OCI-LY3 (cell line): ENCODE data around the gene MS4A7.

Experiments
- CTCF ChIP-seq: fragments of 200-600, 300-600 bp; sonication (generic); IDR thresholded peaks from 2 replicates; pipeline ENCODE4 v1.5.1; 2014; ENCODE audit warnings: antibody characterized with exemption, low read length, low read depth
- EZH2phosphoT487 ChIP-seq: fragments of 200-600 bp; shearing (Covaris generic); IDR thresholded peaks from 2 replicates; pipeline ENCODE4 v1.6.1; 2018; ENCODE audit warnings: antibody characterized with exemption, mixed run types, low read depth

- no peak for TF ChIP-seq CTCF
- no peak for TF ChIP-seq EZH2phosphoT487
These were observed 45.5 kb upstream of the MS4A7 start for GRCh38 chr11:60332846-60333245.
